Activated CD4-positive, alpha-beta T cell treated with anti-CD3 and anti-CD28 coated beads, Interleukin-2, amount 50 U/mL, for 1 hour (primary cell): ENCODE data around the gene NRF1.
"Not testable (repeated sequence)": the region's sequence is repeated elsewhere in the genome, so short reads cannot be mapped to it uniquely, and the experiment has no call there.

Experiments
- DNase-seq: peaks from one replicate; pipeline ENCODE4 v3.0.0-alpha.2; 2020

Gene NRF1

GRCh38 chr7:129607471-129608120 is 3.9 kb upstream of the NRF1 start:
- peak; percentile 37 for DNase-seq

DNA sequence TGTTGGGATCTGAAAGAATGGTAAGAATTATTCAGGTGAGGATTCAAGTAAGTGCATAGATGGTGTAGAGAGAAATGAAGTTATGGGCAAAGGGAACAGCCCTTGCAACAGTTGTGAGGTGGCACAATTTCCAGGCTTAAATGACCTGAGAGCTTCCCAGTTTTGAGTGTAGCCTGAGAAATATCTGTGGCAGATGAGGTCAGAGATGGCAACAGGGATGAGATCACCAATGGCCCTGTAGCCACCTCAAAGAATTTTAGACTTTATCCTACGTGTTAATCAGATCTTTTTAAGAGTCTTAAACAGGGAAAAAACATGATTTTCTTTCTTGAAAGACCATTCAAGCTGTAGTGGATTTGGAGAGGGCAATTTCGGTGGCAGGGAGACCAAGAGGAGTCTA is 1.9 kb upstream of the NRF1 start:
- DNase-seq: no peak

- DNase-seq: peak; percentile 4
Observed at GRCh38 chr7:129610709-129611245, 743 bp upstream of the NRF1 start.

DNA sequence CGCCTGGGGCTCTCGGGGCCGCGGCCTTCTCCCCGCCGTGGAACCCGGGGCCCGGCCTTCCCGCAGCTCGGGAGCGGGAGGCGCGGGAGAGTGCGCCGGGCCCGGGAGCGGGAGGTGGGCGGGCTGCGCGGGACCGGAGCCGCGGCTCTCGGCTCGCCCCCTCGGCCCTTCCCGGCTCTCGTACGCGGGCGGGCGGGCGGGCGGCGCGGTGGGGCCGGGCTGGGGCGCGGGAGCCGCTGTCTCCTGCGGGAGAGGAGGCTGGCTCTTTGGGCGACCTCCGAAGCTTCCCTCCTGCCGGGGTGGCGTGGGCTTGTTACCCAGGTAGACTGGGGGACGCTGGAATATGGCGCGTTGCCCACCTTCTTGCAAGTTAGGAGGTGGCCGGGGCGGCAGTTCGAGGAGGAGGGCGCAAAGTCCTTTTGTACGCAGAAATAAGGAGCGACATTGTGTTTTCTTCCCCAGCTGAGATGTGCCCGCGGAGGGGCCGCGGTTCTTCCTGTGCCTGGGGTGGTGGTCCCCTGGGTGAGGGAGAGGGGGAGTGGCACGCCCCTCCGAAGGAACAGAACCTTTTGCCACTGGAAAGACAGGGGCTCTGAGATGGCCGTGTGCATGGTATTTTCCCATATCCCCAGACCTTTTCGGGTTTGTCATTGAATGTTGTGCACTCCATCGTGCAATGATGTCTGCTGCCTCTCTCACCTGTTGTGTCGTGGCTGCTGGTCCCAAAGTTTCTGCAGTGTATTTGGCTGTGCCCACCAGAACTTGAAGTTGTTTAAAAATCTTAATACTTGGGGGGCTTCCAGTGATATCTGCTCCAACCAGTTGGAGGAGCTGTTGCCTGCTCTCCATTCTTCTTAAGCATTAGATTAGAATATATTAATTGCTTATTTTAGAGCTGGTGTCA is 844 bp downstream of the NRF1 start:
- peak; percentile 22 for DNase-seq

DNA sequence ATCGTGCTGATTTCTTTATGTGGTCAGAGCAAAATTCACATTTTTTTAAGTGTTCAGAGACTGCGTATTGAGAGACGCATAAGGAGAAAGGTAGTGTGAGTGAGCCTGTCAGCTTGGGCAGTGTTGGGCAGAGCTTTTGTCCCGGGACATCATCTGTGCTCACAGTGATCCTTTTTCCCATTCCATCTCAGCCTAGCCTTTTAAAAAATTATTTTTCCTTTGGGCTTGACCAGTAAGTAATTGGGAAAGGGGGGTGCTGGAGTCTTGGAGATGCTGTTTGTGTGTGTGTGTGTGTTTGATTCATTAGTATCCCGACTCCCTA is 1.5 kb downstream of the NRF1 start:
- no peak for DNase-seq

GRCh38 chr7:129615018-129615417 is 3.5 kb downstream of the NRF1 start:
- DNase-seq: no peak

DNA sequence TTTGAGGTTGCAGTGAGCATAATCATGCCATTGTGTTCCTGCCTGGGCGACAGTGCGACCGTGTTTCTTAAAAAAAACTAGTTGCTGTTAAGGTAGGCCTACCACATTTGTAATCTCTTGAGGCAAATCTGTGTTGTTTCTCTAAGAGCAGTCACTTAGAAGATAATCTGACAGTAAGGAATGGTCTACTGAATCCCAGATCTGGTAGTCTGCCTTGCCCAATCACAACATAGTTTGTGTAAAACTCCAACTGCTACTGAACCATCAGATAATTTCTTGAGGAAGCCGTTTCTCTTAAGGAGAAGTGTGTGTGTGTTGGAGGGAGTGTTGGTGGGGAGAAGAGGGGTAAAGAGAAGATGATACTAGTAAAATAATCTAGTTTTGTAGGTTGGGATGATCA is 5.0 kb downstream of the NRF1 start:
- no peak for DNase-seq

DNA sequence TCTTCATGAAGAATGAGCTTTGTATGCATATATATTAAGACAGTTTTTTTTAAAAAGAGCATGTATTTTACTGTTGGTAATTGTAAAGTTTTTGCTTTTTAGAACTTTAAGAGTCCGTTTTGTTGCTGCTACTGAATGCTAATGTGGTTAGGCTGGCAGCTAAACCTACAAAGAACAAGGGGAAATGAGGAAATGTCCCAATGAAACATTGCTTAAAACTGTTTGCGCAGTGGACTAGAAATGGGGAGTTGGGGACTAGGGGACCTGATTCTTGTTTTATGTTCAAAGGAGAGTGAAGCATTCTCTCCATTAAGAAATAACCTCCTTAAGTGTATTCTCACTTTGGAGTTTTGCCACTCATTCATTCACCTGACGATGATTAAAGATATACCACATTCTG is 5.7 kb downstream of the NRF1 start:
- DNase-seq: no peak

DNA sequence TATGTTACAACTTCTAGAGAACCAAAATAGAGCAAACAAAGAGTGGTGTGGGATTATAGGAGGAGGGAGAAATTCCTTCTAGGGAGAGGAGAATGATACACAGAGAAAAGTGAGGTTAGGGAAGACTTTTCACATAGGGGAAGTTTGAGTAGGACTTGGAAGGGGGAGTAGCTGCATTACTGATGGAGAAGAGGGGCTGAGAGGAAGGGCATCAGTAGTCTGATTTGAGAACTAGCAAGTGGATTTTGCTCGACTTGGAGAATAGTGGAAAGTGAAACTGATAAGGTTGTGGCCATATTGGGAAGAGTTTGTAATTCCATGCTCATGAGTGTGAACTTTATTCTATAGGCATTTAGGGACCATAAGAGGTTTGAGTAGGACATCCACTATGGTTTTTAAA is 6.1 kb downstream of the NRF1 start:
- no peak for DNase-seq

- no peak for DNase-seq
Observed at GRCh38 chr7:129626896-129627295, 15.4 kb downstream of the NRF1 start.

GRCh38 chr7:129630341-129630740 is 18.8 kb downstream of the NRF1 start:
- DNase-seq: no peak

- no peak for DNase-seq
Observed at GRCh38 chr7:129634361-129635034, 23.0 kb downstream of the NRF1 start.

- peak; percentile 63 for DNase-seq
Observed at GRCh38 chr7:129635300-129636029, 23.9 kb downstream of the NRF1 start.

GRCh38 chr7:129636030-129636550 is 24.6 kb downstream of the NRF1 start:
- not testable (repeated sequence) for DNase-seq

DNA sequence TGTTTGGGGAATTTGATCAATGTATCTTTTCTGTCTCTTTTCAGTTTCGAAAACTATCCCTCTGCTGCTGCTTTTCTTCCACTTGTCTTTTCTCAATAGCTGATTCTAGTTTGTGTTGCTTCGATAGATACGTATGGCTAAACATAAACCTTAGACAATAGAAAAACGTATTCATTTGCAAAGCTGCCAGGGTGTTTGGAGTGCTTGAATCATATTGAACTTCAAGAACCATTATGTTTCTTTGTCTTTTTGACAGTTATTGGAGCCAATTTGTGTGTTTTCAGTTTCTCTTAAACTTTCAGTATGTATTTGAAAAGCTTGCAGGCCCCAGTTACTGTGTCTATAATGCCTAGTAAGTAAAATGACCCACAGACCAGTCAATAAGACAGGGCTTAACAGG is 25.1 kb downstream of the NRF1 start:
- DNase-seq: no peak

DNA sequence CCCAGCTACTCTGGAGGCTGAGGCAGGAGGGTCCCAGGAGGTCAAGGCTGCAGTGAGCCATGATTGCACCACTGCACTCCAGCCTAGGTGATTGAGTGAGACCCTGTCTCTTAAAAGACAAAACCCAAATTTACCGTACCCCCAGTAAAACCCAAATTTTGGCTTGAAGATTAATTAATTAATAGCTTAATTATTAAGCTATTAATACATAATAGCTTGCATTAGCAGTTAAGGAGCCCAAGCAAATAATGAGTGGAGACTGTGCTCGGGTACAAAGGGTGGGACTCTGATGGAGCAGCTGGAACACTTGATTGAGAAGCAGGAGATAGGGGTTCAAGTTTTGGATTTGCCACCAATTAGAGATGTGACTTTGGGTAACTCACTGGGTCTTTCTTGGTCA is 28.9 kb downstream of the NRF1 start:
- no peak for DNase-seq

DNA sequence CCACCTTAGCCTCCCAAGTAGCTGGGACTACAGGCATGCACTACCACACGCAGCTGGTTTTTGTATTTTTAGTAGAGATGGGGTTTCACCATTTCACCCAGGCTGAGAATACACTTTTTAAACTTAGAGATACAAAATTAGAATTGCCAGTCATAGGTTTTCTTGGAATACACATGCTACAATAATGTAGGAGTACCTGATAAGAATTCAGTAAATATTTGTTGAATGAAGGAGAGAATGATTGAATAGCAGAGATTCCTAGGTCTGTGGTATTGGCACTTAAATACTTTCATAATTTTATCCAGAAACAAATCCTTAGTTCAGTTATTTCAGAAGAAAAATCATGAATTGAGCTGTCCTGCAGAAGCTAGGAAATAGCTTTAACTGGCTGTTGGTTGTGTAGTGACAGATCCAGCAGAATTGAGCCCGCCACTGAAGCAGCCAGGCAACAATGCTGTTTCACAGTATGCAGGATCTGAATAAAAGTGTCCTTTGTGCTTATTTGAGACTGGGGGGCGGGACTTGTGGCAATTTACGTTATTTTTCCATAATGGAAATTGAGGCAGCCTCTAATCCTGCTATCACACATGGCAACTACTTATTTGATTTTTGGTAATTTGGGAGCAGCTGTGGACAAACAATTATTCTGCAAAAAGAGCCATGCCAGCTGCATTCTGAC is 31.5 kb downstream of the NRF1 start:
- DNase-seq: no peak

GRCh38 chr7:129643550-129644170 is 32.1 kb downstream of the NRF1 start:
- DNase-seq: no peak

DNA sequence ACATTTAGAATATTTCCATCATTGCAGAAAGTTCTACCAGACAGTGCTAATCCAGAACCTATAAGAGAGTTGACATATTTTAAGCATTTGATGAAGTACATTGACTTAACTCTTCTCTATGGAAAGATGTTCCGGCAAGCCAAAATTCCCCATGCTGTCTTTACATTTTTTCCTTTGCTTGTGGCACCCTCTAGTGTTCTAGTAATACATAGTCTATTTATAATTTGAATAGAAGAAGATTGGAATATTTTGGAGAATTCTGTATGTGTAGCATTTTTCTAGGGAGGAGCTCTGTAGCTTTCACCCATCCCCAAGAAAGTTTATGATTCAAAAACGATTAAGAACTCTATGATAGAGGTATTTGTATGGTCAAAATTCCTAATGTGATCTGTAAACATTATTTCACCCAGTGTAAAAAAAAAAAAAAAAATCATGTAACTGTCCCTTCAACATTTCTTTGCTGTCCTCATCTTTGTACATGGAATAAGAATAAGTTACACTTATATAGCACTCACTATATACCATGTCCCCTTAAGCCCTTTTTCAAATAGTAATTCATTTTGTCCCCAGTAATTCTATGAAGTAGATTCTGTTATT is 33.2 kb downstream of the NRF1 start:
- no peak for DNase-seq

- no peak for DNase-seq
Observed at GRCh38 chr7:129646369-129647021, 35.0 kb downstream of the NRF1 start.
